ENCODE data around the gene AMOTL2.

- no peak for TF ChIP-seq RXRA (IDR thresholded peaks at IDR 0.05; ENCODE audit: borderline replicate concordance, low read depth)
- no peak for TF ChIP-seq CTCF (IDR thresholded peaks at IDR 0.05)
- no peak for TF ChIP-seq YY1 (IDR thresholded peaks at IDR 0.05; ENCODE audit: low read depth)
- TF ChIP-seq MAX (IDR thresholded peaks at IDR 0.05; ENCODE audit: low read depth): no peak
- TF ChIP-seq RAD21 (IDR thresholded peaks at IDR 0.05; ENCODE audit: low read length): no peak
- no peak for TF ChIP-seq TEAD4 (IDR thresholded peaks at IDR 0.05; ENCODE audit: borderline replicate concordance, insufficient read depth)
- TF ChIP-seq SIN3A (IDR thresholded peaks at IDR 0.05; ENCODE audit: borderline replicate concordance, low read depth, low read length): no peak
- no peak for TF ChIP-seq TAF1 (IDR thresholded peaks at IDR 0.05; ENCODE audit: borderline replicate concordance, low read depth, low read length)
- TF ChIP-seq USF2 (IDR thresholded peaks at IDR 0.05; ENCODE audit: borderline replicate concordance, low read depth, low read length): no peak
- no peak for TF ChIP-seq PBX3 (IDR thresholded peaks at IDR 0.05)
- TF ChIP-seq RCOR1 (IDR thresholded peaks at IDR 0.05; ENCODE audit: low read length): no peak
Measured at GRCh38 chr3:134397755-134398154, 23.5 kb upstream of the AMOTL2 start.

Data from SK-N-SH (cell line).